NT2/D1 (cell line): ENCODE results near the gene UTF1.
A peak's percentile ranks its signal among the peaks of the same experiment; 100 is the strongest.
"Not testable (repeated sequence)": the region's sequence is repeated elsewhere in the genome, so short reads cannot be mapped to it uniquely, and the experiment has no call there.

Experiments used
- DNase-seq: peaks from one replicate; pipeline ENCODE4 v3.0.0-alpha.2; 2011; ENCODE audit warnings: low read depth, low spot score
- H3K27me3 ChIP-seq: 2 replicates; pipeline ENCODE4 v1.6.0; 2011; ENCODE audit warnings: mild to moderate bottlenecking; ENCODE audit not compliant: insufficient read length, insufficient read depth
- H3K36me3 ChIP-seq: 2 replicates; pipeline ENCODE4 v1.6.1; 2011; ENCODE audit warnings: mild to moderate bottlenecking, low read length, mixed read lengths; ENCODE audit not compliant: insufficient read depth, insufficient read length
- H3K4me1 ChIP-seq: 2 replicates; pipeline ENCODE4 v1.5.1; 2011; ENCODE audit not compliant: insufficient read depth, insufficient read length
- H3K4me3 ChIP-seq: 2 replicates; pipeline ENCODE4 v1.5.1; 2011; ENCODE audit warnings: low read depth; ENCODE audit not compliant: insufficient read length
- H3K9ac ChIP-seq: 2 replicates; pipeline ENCODE4 v1.6.0; 2011; ENCODE audit warnings: low read depth; ENCODE audit not compliant: insufficient read length
- H3K9me3 ChIP-seq: 2 replicates; pipeline ENCODE4 v1.5.1; 2011; ENCODE audit warnings: mild to moderate bottlenecking, low read length; ENCODE audit not compliant: insufficient read depth
- SUZ12 ChIP-seq: IDR thresholded peaks from 2 replicates; pipeline ENCODE4 v1.6.1; 2011; ENCODE audit not compliant: insufficient read length, insufficient read depth; ENCODE audit errors: extremely low read depth
- YY1 ChIP-seq: IDR thresholded peaks from 2 replicates; pipeline ENCODE4 v1.6.1; 2011; ENCODE audit not compliant: insufficient read length, insufficient read depth
- ZNF274 ChIP-seq: IDR thresholded peaks from 2 replicates; pipeline ENCODE4 v1.6.1; 2011; ENCODE audit warnings: mild to moderate bottlenecking, low read depth, low read length

Gene UTF1

GRCh38 chr10:133215586-133215985, 14.4 kb upstream of the UTF1 start:
- Histone ChIP-seq H3K36me3 (no peaks in the 10 kb centered on the region), H3K9ac (no peak overlapping the region), H3K27me3 (no peaks in the 10 kb centered on the region), H3K4me1 (peaks cover 5% of the 10 kb centered on the region), H3K4me3 (no peak overlapping the region), H3K9me3 (no peaks in the 10 kb centered on the region)
- TF ChIP-seq ZNF274 = no peak
- TF ChIP-seq YY1 = no peak
- no peak for TF ChIP-seq SUZ12
- DNase-seq = no peak

GRCh38 chr10:133216776-133217175, 13.2 kb upstream of the UTF1 start:
- no peak for DNase-seq
- H3K4me3 ChIP-seq = no peak overlapping the region

GRCh38 chr10:133217800-133218589, 12.0 kb upstream of the UTF1 start:
- Histone ChIP-seq H3K36me3 (no peaks in the 10 kb centered on the region), H3K4me1 (peaks cover 5% of the 10 kb centered on the region), H3K9me3 (no peaks in the 10 kb centered on the region), H3K4me3 (no peak overlapping the region), H3K9ac (no peak overlapping the region), H3K27me3 (peaks cover 7% of the 10 kb centered on the region)
- no peak for TF ChIP-seq ZNF274
- no peak for DNase-seq

More at GRCh38 chr10:133216776-133217175, 13.2 kb upstream of the UTF1 start:
- Histone ChIP-seq H3K4me1 (peaks cover 5% of the 10 kb centered on the region), H3K9ac (no peak overlapping the region), H3K36me3 (no peaks in the 10 kb centered on the region), H3K27me3 (peaks cover 7% of the 10 kb centered on the region), H3K9me3 (no peaks in the 10 kb centered on the region)
- no peak for TF ChIP-seq YY1
- no peak for TF ChIP-seq SUZ12

GRCh38 chr10:133218891-133219290, 11.1 kb upstream of the UTF1 start:
- DNase-seq = no peak
- Histone ChIP-seq H3K9ac (no peak overlapping the region), H3K4me3 (no peak overlapping the region), H3K4me1 (peaks cover 5% of the 10 kb centered on the region), H3K9me3 (no peaks in the 10 kb centered on the region), H3K27me3 (peaks cover 7% of the 10 kb centered on the region), H3K36me3 (no peaks in the 10 kb centered on the region)
- TF ChIP-seq SUZ12 (no peak), ZNF274 (no peak)

GRCh38 chr10:133219782-133220181, 10.2 kb upstream of the UTF1 start:
- DNase-seq = no peak
- Histone ChIP-seq H3K9me3 (no peaks in the 10 kb centered on the region), H3K9ac (peak overlapping the region; percentile 42), H3K4me1 (peaks cover 9% of the 10 kb centered on the region), H3K4me3 (no peak overlapping the region), H3K36me3 (no peaks in the 10 kb centered on the region), H3K27me3 (peaks cover 7% of the 10 kb centered on the region)
- no peak for TF ChIP-seq ZNF274
- no peak for TF ChIP-seq YY1
- no peak for TF ChIP-seq SUZ12

GRCh38 chr10:133221331-133221730, 8.7 kb upstream of the UTF1 start:
- H3K27me3 ChIP-seq = peaks cover 7% of the 10 kb centered on the region
- no peaks in the 10 kb centered on the region for H3K36me3 ChIP-seq
- no peaks in the 10 kb centered on the region for H3K9me3 ChIP-seq
- peaks cover 10% of the 10 kb centered on the region for H3K4me1 ChIP-seq
- H3K9ac ChIP-seq = no peak overlapping the region
- no peak for DNase-seq
- TF ChIP-seq SUZ12 (no peak), ZNF274 (no peak), YY1 (no peak)
- H3K4me3 ChIP-seq = no peak overlapping the region

- H3K9me3 ChIP-seq, H3K9ac ChIP-seq, H3K36me3 ChIP-seq, H3K4me1 ChIP-seq, H3K4me3 ChIP-seq, DNase-seq, H3K27me3 ChIP-seq: not testable (repeated sequence)
Measured at GRCh38 chr10:133221756-133222155, 8.3 kb upstream of the UTF1 start.

GRCh38 chr10:133224076-133224475, 5.9 kb upstream of the UTF1 start:
- H3K4me3 ChIP-seq = no peak overlapping the region
- H3K9me3 ChIP-seq = no peaks in the 10 kb centered on the region
- H3K9ac ChIP-seq = no peak overlapping the region
- TF ChIP-seq SUZ12 (no peak), YY1 (no peak), ZNF274 (no peak)
- no peaks in the 10 kb centered on the region for H3K36me3 ChIP-seq
- H3K4me1 ChIP-seq = peaks cover 8% of the 10 kb centered on the region
- peaks cover 29% of the 10 kb centered on the region for H3K27me3 ChIP-seq
- no peak for DNase-seq
